HepG2 (cell line): Measurements from ENCODE around the gene PTPRD. TPM values are rescaled to one million over a fixed set of nuclear protein-coding genes. Genes with fewer than 3 reads are reported as not detected.

Experiments used
- ATAC-seq: fragments of 200-7000 bp; cut with Tn5 transposase; 3 replicates; pipeline ENCODE4 v1.9.1; 2020; ENCODE audit warnings: mild to moderate bottlenecking, moderate library complexity
- BruUV-seq: library from RNA; stranded (reverse); fragments of 400-500 nt; replicated peaks from 2 replicates; lab custom pipeline; 2021; lab: Mats Ljungman, UMichigan
- CTCF ChIA-PET: fragments of 300-600 bp; formaldehyde crosslinking; extraction: SDS; loops from one replicate; lab custom pipeline; 2021; ENCODE audit warnings: low total read pairs, inconsistent platforms, low intra/inter-chr PET ratio; lab: Yijun Ruan, JAX
- POLR2A ChIA-PET: fragments of 350-600 bp; sonication (Branson Sonifier 250); formaldehyde crosslinking; loops from one replicate; lab custom pipeline; 2020; ENCODE audit warnings: antibody characterized with exemption, inconsistent platforms; lab: Yijun Ruan, JAX
- DNase-seq: peaks from one replicate; pipeline ENCODE4 v3.0.0-alpha.2; 2015; ENCODE audit warnings: low spot score
- FAIRE-seq: peaks from 3 replicates; lab custom pipeline; 2011; peaks lifted over from hg19 to GRCh38; lab: Jason Lieb, UNC
- H2AFZ ChIP-seq: one replicate; pipeline ENCODE4 v1.6.1; 2011; ENCODE audit warnings: low read length, inconsistent platforms
- H3K27ac ChIP-seq: fragments of 300-600 bp; 3 replicates; pipeline ENCODE4 v1.8.0; 2011; ENCODE audit warnings: mixed run types, mild to moderate bottlenecking, mixed read lengths, low read length, inconsistent platforms; ENCODE audit not compliant: insufficient read depth; ENCODE audit errors: extremely low read length
- H3K27me3 ChIP-seq, 2 experiments: fragments of 200-600 bp in 1 of 2; 2 replicates in 1 of 2; 3 replicates in 1 of 2; pipeline versions ENCODE4 v1.6.0 to v1.8.0; 2011; ENCODE audit warnings: low read length in 2 of 2, mild to moderate bottlenecking in 2 of 2, moderate library complexity in 2 of 2, inconsistent platforms in 1 of 2; ENCODE audit not compliant: insufficient read depth in 2 of 2, control insufficient read depth in 1 of 2
- H3K36me3 ChIP-seq, 2 experiments: fragments of 200-600 bp in 1 of 2; replicated peaks in 1 of 2; 2 replicates in 1 of 2; 3 replicates in 1 of 2; pipeline versions ENCODE4 v1.5.1 to v1.8.0; 2011; ENCODE audit warnings: low read length in 2 of 2, inconsistent platforms in 1 of 2; ENCODE audit not compliant: insufficient read depth in 2 of 2, control insufficient read depth in 1 of 2
- H3K4me1 ChIP-seq: 2 replicates; pipeline ENCODE4 v1.5.1; 2012; ENCODE audit warnings: low read length, inconsistent platforms; ENCODE audit not compliant: insufficient read depth
- H3K4me2 ChIP-seq: 2 replicates; pipeline ENCODE4 v1.6.0; 2011; ENCODE audit warnings: low read depth, low read length, inconsistent platforms
- H3K4me3 ChIP-seq, 3 experiments: fragments of 200-600 bp in 1 of 3; sonication (generic), shearing (Covaris generic) in 1 of 3; replicated peaks in 1 of 3; 2 replicates each; pipeline ENCODE4 v1.5.1; 2011 to 2016; ENCODE audit warnings: low read length in 3 of 3, inconsistent platforms in 2 of 3, low read depth in 2 of 3, mild to moderate bottlenecking in 2 of 3, control low read depth in 1 of 3, mixed read lengths in 1 of 3; ENCODE audit not compliant: insufficient read depth in 1 of 3
- H3K79me2 ChIP-seq: one replicate; pipeline ENCODE4 v1.6.1; 2011; ENCODE audit warnings: low read length, inconsistent platforms; ENCODE audit not compliant: insufficient read depth
- H3K9ac ChIP-seq: 2 replicates; pipeline ENCODE4 v1.6.0; 2011; ENCODE audit warnings: mild to moderate bottlenecking, low read depth, low read length, inconsistent platforms; ENCODE audit not compliant: insufficient read depth
- H3K9me3 ChIP-seq: 2 replicates; pipeline ENCODE4 v1.5.1; 2012; ENCODE audit warnings: mild to moderate bottlenecking, low read length
- H4K20me1 ChIP-seq: 2 replicates; pipeline ENCODE4 v1.6.0; 2011; ENCODE audit warnings: inconsistent platforms, mild to moderate bottlenecking, low read length, moderate library complexity; ENCODE audit not compliant: insufficient read depth
- CHD4 ChIP-seq: fragments of 200-600 bp; sonication (generic); IDR thresholded peaks from 2 replicates; pipeline ENCODE4 v1.7.0; 2017; ENCODE audit warnings: mild to moderate bottlenecking, low read length, borderline replicate concordance
- HMG20A ChIP-seq: IDR thresholded peaks from 2 replicates; pipeline ENCODE4 v1.6.1; 2016; ENCODE audit warnings: borderline replicate concordance
- KLF12 ChIP-seq: sonication (generic); formaldehyde crosslinking; IDR thresholded peaks from 2 replicates; pipeline ENCODE4 v1.4.0; 2020; ENCODE audit warnings: missing genetic modification reagents, borderline replicate concordance
- PRDM10 ChIP-seq: sonication (generic); formaldehyde crosslinking; IDR thresholded peaks from 2 replicates; pipeline ENCODE4 v1.4.0; 2020; ENCODE audit warnings: low read depth, missing genetic modification reagents
- RBFOX2 ChIP-seq: fragments of 200-400 bp; formaldehyde crosslinking; IDR thresholded peaks from 2 replicates; pipeline ENCODE4 v1.6.1; 2017; ENCODE audit warnings: low read depth, mild to moderate bottlenecking, low read length
- RXRB ChIP-seq: IDR thresholded peaks from 2 replicates; pipeline ENCODE4 v1.6.1; 2016; ENCODE audit warnings: borderline replicate concordance, missing genetic modification reagents, missing compliant biosample characterization
- SMC3 ChIP-seq: IDR thresholded peaks from 2 replicates; pipeline ENCODE4 v1.6.1; 2011; ENCODE audit warnings: low read length, improper control_type of control experiment
- TBP ChIP-seq: sonication (generic); formaldehyde crosslinking; IDR thresholded peaks from 2 replicates; pipeline ENCODE4 v1.5.0; 2020; ENCODE audit warnings: missing genetic modification reagents
- TFDP2 ChIP-seq: sonication (generic); formaldehyde crosslinking; IDR thresholded peaks from 2 replicates; pipeline ENCODE4 v1.4.0; 2020; ENCODE audit warnings: missing genetic modification reagents
- YY1 ChIP-seq: IDR thresholded peaks from 2 replicates; pipeline ENCODE4 v1.6.1; 2011; ENCODE audit warnings: low read length, low read depth, moderate library complexity, mild to moderate bottlenecking; ENCODE audit not compliant: insufficient read depth, insufficient replicate concordance
- ZFP62 ChIP-seq: sonication (generic); formaldehyde crosslinking; IDR thresholded peaks from 2 replicates; pipeline ENCODE4 v1.4.0; 2020; ENCODE audit warnings: missing genetic modification reagents
- ZNF121 ChIP-seq: sonication (generic); formaldehyde crosslinking; IDR thresholded peaks from 2 replicates; pipeline ENCODE4 v1.5.0; 2020; ENCODE audit warnings: mild to moderate bottlenecking, missing genetic modification reagents
- ZNF230 ChIP-seq: sonication (generic); formaldehyde crosslinking; IDR thresholded peaks from 2 replicates; pipeline ENCODE4 v1.4.0; 2020; ENCODE audit warnings: mild to moderate bottlenecking, missing genetic modification reagents
- ZNF333 ChIP-seq: sonication (generic); formaldehyde crosslinking; IDR thresholded peaks from 2 replicates; pipeline ENCODE4 v1.4.0; 2020; ENCODE audit warnings: mild to moderate bottlenecking, missing genetic modification reagents, borderline replicate concordance
- ZNF337 ChIP-seq: sonication (generic); formaldehyde crosslinking; IDR thresholded peaks from 2 replicates; pipeline ENCODE4 v1.5.1; 2020; ENCODE audit warnings: missing genetic modification reagents, low read depth, mild to moderate bottlenecking, borderline replicate concordance
- ZNF547 ChIP-seq: sonication (generic); formaldehyde crosslinking; IDR thresholded peaks from 2 replicates; pipeline ENCODE4 v1.5.1; 2020; ENCODE audit warnings: mild to moderate bottlenecking, missing genetic modification reagents
- ZNF670 ChIP-seq: sonication (generic); formaldehyde crosslinking; IDR thresholded peaks from 2 replicates; pipeline ENCODE4 v1.8.0; 2022; ENCODE audit warnings: mild to moderate bottlenecking, missing genetic modification reagents, borderline replicate concordance
- ZNF83 ChIP-seq: sonication (generic); formaldehyde crosslinking; IDR thresholded peaks from 2 replicates; pipeline ENCODE4 v1.4.0; 2020; ENCODE audit warnings: missing genetic modification reagents, mild to moderate bottlenecking, borderline replicate concordance
- ZNF891 ChIP-seq: sonication (generic); formaldehyde crosslinking; IDR thresholded peaks from 2 replicates; pipeline ENCODE4 v1.5.0; 2020; ENCODE audit warnings: mild to moderate bottlenecking, missing genetic modification reagents
- WGBS: methylation state at CpG from one replicate; pipeline ENCODE4 v1.1.6; 2017; ENCODE audit warnings: low lambda C conversion rate; 5-methylcytosine and 5-hydroxymethylcytosine counted together
- in situ Hi-C: cut with HindIII; loops from 2 replicates; pipeline ENCODE4 v1.10.0; 2017; ENCODE audit warnings: low pct_unique_long_range_greater_than_20kb; ENCODE audit not compliant: extremely low pct_ligation_motif_present
- intact Hi-C: fragments of 100-400 bp; cut with micrococcal nuclease; formaldehyde crosslinking; loops from one replicate; pipeline ENCODE4 v1.10.0; 2022; ENCODE audit not compliant: unreplicated experiment
- polyA plus RNA-seq, 8 experiments: library from polyadenylated mRNA; depleted of rRNA in 3 of 8; stranded (reverse) in 7 of 8; unstranded in 1 of 8; fragments of >200 nt; fragmentation: Illumina TruSeq in 4 of 8; extraction: Trizol in 4 of 8; gene quantifications; 2 replicates each; pipeline versions ENCODE4 v1.2.1 to v1.2.3, GENCODE V29; 2011 to 2016; ENCODE audit warnings: low read depth in 4 of 8, missing spikeins in 1 of 8, mixed read lengths in 1 of 8; ENCODE audit not compliant: insufficient read depth in 1 of 8
- total RNA-seq, 5 experiments: library from RNA; depleted of rRNA; stranded (reverse); fragments of >200 nt; fragmentation: Illumina TruSeq; extraction: Trizol; gene quantifications; 2 replicates each; pipeline ENCODE4 v1.2.3, GENCODE V29; 2016; ENCODE audit warnings: low read depth in 1 of 5

PTPRD gene
- total and polyA plus RNA-seq, 2 of the 13 experiments (the other 11 are each of a cell fraction or from before 2014, with no cell fraction given): 0.05 TPM; not detected in 1

- Histone ChIP-seq H3K9ac (no peak overlapping the region), H3K9me3 (no peaks in the 10 kb centered on the region), H3K4me2 (no peak overlapping the region), H3K27ac (no peak overlapping the region), H3K36me3 (no peaks in the 10 kb centered on the region), H3K27me3 (no peaks in the 10 kb centered on the region), H4K20me1 (no peaks in the 10 kb centered on the region), H3K4me3 (no peak overlapping the region), H3K4me1 (no peaks in the 10 kb centered on the region), H3K79me2 (no peaks in the 10 kb centered on the region), H2AFZ (no peak overlapping the region)
- BruUV-seq: no TSS peak
- ChIA-PET POLR2A (no interaction called here), CTCF (no interaction called here)
- in situ Hi-C loops (no loop called here), intact Hi-C loops (no loop called here)
- no peak for ATAC-seq
- no peak for FAIRE-seq
- DNase-seq: no peak
- WGBS: 3% methylated on average over 2 of the region's 2 CpGs
- TF ChIP-seq PRDM10 (no peak), ZNF670 (CRISPR knock-in tag) (no peak), TFDP2 (no peak), HMG20A (no peak), ZNF230 (no peak), ZNF337 (CRISPR knock-in tag) (no peak), YY1 (no peak), ZFP62 (CRISPR knock-in tag) (no peak), RBFOX2 (no peak), RXRB (CRISPR knock-in tag) (no peak), CHD4 (no peak), ZNF83 (CRISPR knock-in tag) (no peak), ZNF121 (CRISPR knock-in tag) (no peak), ZNF891 (CRISPR knock-in tag) (no peak), ZNF547 (CRISPR knock-in tag) (no peak), TBP (CRISPR knock-in tag) (no peak), SMC3 (no peak), ZNF333 (CRISPR knock-in tag) (no peak), KLF12 (no peak)
Measured at GRCh38 chr9:8616414-8616813, 1996.4 kb downstream of the PTPRD start.
